Measurements from ENCODE around the gene UCK2.

Gene UCK2

DNA sequence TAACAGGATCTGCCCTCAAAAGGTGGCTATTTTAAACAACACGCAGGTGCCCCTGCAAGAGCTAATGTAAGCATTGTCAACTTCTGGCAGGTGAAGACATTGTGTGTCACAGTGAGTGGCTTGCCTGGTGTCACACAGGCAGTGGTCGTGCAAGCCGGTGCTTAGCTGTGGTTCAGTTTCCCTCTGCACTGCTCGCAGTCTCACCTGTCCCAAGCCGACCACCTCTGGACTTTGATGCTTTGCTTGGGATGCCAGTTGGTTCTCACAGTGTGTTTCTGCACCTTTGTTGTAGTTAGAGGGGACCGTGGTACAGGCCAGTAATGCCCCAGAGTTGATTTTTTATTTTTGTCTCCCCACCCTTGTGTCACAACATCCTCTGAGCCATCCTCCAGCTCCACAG lies 85.2 kb downstream of the UCK2 start:
- no peak overlapping the region for H3K27ac ChIP-seq (ENCODE audit: low read depth, low read length)
- H3K4me1 ChIP-seq (ENCODE audit: control insufficient read depth, low read length) = 0 out of 2 replicates have a peak, but pooled peaks cover 3% of the 10 kb centered on the region

DNA sequence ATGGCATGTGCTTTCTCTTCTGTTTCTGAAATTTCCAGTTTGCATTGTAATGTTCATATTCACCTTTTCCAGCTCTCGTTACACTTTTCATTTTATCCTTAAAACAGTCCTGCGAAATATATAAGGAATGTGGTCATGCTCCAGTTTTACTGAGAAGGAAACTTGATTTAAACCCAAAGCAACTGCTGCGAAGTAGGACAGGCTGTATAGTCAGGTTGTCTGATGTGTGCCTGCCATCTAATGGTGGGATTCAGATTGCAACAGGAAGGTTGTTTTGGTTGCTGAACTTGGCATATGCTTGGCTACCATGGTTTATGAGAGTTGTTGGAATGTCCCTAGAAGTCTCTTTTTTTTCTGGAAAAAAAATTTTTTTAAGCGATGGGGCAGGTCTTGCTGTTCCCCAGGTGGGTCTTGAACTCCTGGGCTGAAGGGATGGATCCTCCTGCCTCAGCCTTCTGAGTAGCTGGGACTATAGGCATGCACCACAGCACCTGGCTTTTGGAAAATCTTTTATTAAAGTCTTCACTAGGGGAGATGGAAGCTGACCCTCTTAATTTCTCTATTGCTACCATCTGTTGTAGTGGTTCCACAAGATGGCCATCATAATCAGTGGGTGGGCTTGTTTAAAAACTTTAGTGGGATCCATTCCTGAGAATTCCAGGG lies 86.9 kb downstream of the UCK2 start:
- Histone ChIP-seq H3K9me3 (ENCODE audit: control insufficient read depth, insufficient read depth, low read length) (no peaks in the 10 kb centered on the region), H3K4me1 (ENCODE audit: control insufficient read depth, low read length) (0 out of 2 replicates have a peak, but pooled peaks cover 3% of the 10 kb centered on the region), H3K36me3 (ENCODE audit: control insufficient read depth, low read length) (peaks cover 6% of the 10 kb centered on the region; the same call in 1 of the 2 replicates), H3K4me3 (ENCODE audit: low read length) (no peak overlapping the region), H3K9me2 (replicated peaks; ENCODE audit: control insufficient read depth, low read length) (no peaks in the 10 kb centered on the region), H3K79me2 (ENCODE audit: control insufficient read depth, low read length) (no peaks in the 10 kb centered on the region), H4K20me1 (ENCODE audit: control insufficient read depth, insufficient read depth, low read depth, low read length) (no peaks in the 10 kb centered on the region), H3K27ac (ENCODE audit: low read depth, low read length) (no peak overlapping the region), H3K27me3 (ENCODE audit: control insufficient read depth, low read length) (no peaks in the 10 kb centered on the region), H3K4me2 (ENCODE audit: low read length) (no peak overlapping the region), H3F3A (ENCODE audit: control insufficient read depth, insufficient read depth) (no peaks in the 10 kb centered on the region)
- TF ChIP-seq, protein P1, sequence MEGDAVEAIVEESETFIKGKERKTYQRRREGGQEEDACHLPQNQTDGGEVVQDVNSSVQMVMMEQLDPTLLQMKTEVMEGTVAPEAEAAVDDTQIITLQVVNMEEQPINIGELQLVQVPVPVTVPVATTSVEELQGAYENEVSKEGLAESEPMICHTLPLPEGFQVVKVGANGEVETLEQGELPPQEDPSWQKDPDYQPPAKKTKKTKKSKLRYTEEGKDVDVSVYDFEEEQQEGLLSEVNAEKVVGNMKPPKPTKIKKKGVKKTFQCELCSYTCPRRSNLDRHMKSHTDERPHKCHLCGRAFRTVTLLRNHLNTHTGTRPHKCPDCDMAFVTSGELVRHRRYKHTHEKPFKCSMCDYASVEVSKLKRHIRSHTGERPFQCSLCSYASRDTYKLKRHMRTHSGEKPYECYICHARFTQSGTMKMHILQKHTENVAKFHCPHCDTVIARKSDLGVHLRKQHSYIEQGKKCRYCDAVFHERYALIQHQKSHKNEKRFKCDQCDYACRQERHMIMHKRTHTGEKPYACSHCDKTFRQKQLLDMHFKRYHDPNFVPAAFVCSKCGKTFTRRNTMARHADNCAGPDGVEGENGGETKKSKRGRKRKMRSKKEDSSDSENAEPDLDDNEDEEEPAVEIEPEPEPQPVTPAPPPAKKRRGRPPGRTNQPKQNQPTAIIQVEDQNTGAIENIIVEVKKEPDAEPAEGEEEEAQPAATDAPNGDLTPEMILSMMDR (IDR thresholded peaks at IDR 0.05; ENCODE audit: low read depth, low read length, poor library complexity, severe bottlenecking) = peak; percentile 75
- TF ChIP-seq EZH2phosphoT487 (IDR thresholded peaks at IDR 0.05; ENCODE audit: borderline replicate concordance, low read length) = no peak

More for the DNA sequence above, 85.2 kb downstream of the UCK2 start:
- no peak overlapping the region for H3K4me3 ChIP-seq (ENCODE audit: low read length)
- no peaks in the 10 kb centered on the region for H3F3A ChIP-seq (ENCODE audit: control insufficient read depth, insufficient read depth)
- H3K79me2 ChIP-seq (ENCODE audit: control insufficient read depth, low read length) = no peaks in the 10 kb centered on the region
- H3K9me3 ChIP-seq (ENCODE audit: control insufficient read depth, insufficient read depth, low read length) = no peaks in the 10 kb centered on the region
- H3K27me3 ChIP-seq (ENCODE audit: control insufficient read depth, low read length) = no peaks in the 10 kb centered on the region
- peaks cover 9% of the 10 kb centered on the region; the same call in 1 of the 2 replicates for H3K36me3 ChIP-seq (ENCODE audit: control insufficient read depth, low read length)
- no peak for TF ChIP-seq EZH2phosphoT487 (IDR thresholded peaks at IDR 0.05; ENCODE audit: borderline replicate concordance, low read length)
- TF ChIP-seq, protein P1 (IDR thresholded peaks at IDR 0.05; ENCODE audit: low read depth, low read length, poor library complexity, severe bottlenecking) = no peak
- no peaks in the 10 kb centered on the region for H3K9me2 ChIP-seq (replicated peaks; ENCODE audit: control insufficient read depth, low read length)
- H4K20me1 ChIP-seq (ENCODE audit: control insufficient read depth, insufficient read depth, low read depth, low read length) = no peaks in the 10 kb centered on the region
- no peak overlapping the region for H3K4me2 ChIP-seq (ENCODE audit: low read length)

DNA sequence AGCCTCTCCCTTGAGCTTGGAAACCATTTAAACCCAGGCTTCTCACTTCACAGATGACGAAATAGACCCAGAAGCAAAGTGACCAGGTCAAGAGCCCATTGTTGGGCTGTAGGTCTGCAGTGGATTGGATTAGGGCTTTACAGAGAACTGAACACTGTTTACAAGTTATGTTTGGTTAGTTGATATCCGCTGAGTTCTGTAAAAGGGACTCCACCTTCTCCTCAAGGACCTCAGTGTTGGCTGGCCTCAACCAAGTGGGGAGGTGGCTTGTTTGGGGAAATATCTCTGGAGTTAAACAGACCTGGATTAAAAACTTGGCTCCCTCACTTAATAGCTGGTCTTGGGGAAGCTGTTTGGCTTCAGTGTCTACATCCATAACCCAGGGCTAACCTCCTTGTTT lies 88.1 kb downstream of the UCK2 start:
- H3K9me2 ChIP-seq (replicated peaks; ENCODE audit: control insufficient read depth, low read length) = no peaks in the 10 kb centered on the region
- no peak overlapping the region for H3K27ac ChIP-seq (ENCODE audit: low read depth, low read length)
- H3K4me1 ChIP-seq (ENCODE audit: control insufficient read depth, low read length) = 0 out of 2 replicates have a peak, but pooled peaks cover 3% of the 10 kb centered on the region
- H3K79me2 ChIP-seq (ENCODE audit: control insufficient read depth, low read length) = no peaks in the 10 kb centered on the region
- H4K20me1 ChIP-seq (ENCODE audit: control insufficient read depth, insufficient read depth, low read depth, low read length) = no peaks in the 10 kb centered on the region
- H3F3A ChIP-seq (ENCODE audit: control insufficient read depth, insufficient read depth) = no peaks in the 10 kb centered on the region
- no peaks in the 10 kb centered on the region for H3K27me3 ChIP-seq (ENCODE audit: control insufficient read depth, low read length)
- no peaks in the 10 kb centered on the region for H3K36me3 ChIP-seq (ENCODE audit: control insufficient read depth, low read length)
- no peak for TF ChIP-seq EZH2phosphoT487 (IDR thresholded peaks at IDR 0.05; ENCODE audit: borderline replicate concordance, low read length)
- TF ChIP-seq, protein P1 (IDR thresholded peaks at IDR 0.05; ENCODE audit: low read depth, low read length, poor library complexity, severe bottlenecking) = no peak
- H3K4me2 ChIP-seq (ENCODE audit: low read length) = no peak overlapping the region
- H3K9me3 ChIP-seq (ENCODE audit: control insufficient read depth, insufficient read depth, low read length) = no peaks in the 10 kb centered on the region
- H3K4me3 ChIP-seq (ENCODE audit: low read length) = no peak overlapping the region
